ENCODE data around the gene PTCD2. TPM values are rescaled to one million over a fixed set of nuclear protein-coding genes. Genes with fewer than 3 reads are reported as not detected.

PTCD2 gene, protein sequence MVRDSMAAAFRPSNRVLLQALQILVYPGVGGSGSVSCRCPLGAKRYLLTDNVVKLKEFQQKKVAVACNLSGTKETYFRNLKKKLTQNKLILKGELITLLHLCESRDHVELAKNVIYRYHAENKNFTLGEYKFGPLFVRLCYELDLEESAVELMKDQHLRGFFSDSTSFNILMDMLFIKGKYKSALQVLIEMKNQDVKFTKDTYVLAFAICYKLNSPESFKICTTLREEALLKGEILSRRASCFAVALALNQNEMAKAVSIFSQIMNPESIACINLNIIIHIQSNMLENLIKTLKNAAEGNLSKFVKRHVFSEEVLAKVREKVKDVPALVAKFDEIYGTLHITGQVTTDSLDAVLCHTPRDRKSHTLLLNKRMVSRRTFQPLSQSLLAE
- 7.7 and 11.7 TPM in 2 replicates for total RNA-seq

DNA sequence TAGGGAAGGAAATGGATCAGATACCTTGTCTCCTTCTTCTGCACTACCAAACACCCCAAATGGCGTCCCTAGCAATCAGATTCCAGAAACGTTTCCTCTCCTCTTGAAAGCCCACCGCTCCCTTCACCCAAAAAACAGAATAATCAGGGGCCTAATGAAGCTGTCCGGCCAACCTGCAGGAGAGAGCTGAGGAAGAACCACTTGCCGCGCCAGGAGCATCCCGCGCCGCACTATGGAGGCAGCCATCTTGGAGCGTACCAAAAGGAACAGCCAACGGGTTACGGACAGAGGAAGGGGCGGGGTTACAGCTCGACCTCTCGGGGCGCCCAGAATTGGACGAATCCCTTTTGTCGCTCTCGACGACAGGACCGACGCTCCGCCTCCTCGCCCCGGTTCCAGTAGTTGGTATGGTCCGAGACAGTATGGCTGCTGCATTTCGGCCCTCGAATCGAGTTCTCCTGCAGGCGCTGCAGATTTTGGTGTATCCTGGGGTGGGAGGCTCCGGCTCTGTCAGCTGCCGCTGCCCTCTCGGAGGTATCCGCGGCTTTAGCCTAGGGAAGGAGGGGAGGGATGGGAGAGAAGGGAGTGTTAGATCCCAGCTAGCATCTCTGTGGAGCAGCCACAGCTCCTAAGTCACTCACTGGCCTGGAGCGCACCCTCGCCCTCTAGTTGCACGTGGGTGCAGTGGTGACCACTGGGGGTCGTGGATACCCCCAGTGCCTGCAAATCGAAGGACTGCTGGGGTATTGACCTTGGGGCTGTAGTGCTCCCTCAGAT, at the start of gene PTCD2, which contains the start of gene MRPS27:
TSS of gene PTCD2 (plus strand) at position 398 of the 777 bp plus-strand sequence. CDS start at position 408, 10 bp downstream.
TSS of gene MRPS27 (minus strand) at position 265 of the 777 bp plus-strand sequence. CDS start at position 246, 19 bp downstream.
- TF ChIP-seq, protein P1, sequence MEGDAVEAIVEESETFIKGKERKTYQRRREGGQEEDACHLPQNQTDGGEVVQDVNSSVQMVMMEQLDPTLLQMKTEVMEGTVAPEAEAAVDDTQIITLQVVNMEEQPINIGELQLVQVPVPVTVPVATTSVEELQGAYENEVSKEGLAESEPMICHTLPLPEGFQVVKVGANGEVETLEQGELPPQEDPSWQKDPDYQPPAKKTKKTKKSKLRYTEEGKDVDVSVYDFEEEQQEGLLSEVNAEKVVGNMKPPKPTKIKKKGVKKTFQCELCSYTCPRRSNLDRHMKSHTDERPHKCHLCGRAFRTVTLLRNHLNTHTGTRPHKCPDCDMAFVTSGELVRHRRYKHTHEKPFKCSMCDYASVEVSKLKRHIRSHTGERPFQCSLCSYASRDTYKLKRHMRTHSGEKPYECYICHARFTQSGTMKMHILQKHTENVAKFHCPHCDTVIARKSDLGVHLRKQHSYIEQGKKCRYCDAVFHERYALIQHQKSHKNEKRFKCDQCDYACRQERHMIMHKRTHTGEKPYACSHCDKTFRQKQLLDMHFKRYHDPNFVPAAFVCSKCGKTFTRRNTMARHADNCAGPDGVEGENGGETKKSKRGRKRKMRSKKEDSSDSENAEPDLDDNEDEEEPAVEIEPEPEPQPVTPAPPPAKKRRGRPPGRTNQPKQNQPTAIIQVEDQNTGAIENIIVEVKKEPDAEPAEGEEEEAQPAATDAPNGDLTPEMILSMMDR (IDR thresholded peaks at IDR 0.05; ENCODE audit: insufficient read depth, low read depth, low read length): peak; percentile 25
- H3K4me3 ChIP-seq (ENCODE audit: low read depth, low read length): peak within 1 kb of the TSS; percentile 99
- peak; percentile 99 for DNase-seq (ENCODE audit: low read depth)

DNA sequence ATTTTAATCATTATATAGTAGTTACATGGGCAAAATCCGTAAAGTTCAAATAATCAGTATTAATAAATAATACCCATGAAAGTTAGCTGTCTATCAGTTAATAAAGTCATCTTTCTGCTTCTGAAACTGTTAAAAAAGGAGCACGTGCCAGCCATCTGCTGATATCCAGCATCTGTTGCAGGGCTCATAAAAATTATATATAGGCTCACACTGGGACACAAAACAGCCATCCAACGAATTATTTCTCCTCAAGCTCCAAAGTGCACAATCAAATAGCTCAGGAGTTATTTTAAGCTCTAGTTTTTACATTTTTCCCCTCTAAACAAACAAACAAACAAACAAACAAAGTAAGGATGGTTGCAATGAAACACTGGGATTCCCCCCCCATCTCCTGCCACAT, 48.5 kb upstream of the PTCD2 start:
- peak; percentile 80 for DNase-seq (ENCODE audit: low read depth)
- TF ChIP-seq, protein P1 (IDR thresholded peaks at IDR 0.05; ENCODE audit: insufficient read depth, low read depth, low read length): no peak
- no peak overlapping the region for H3K4me3 ChIP-seq (ENCODE audit: low read depth, low read length)

DNA sequence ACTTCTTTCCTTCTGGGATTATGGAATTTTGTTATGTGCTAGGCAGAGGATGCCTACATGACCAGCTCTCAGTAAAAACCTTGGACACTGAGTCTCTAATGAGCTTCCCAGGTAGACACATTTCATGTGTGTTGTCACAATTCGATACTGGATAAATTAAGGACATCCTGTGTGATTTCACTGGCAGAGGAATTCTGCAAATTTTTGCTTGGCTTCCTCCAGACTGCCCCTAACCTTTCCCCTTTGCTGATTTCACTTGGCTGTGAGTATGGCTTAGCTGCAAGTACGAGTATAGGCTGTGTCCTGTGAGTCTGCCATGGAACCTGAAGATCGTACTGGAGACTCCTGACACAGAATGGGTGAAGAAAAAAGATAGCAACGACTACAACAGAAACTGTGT, 47.8 kb upstream of the PTCD2 start:
- TF ChIP-seq, protein P1 (IDR thresholded peaks at IDR 0.05; ENCODE audit: insufficient read depth, low read depth, low read length): no peak
- no peak overlapping the region for H3K4me3 ChIP-seq (ENCODE audit: low read depth, low read length)
- no peak for DNase-seq (ENCODE audit: low read depth)

DNA sequence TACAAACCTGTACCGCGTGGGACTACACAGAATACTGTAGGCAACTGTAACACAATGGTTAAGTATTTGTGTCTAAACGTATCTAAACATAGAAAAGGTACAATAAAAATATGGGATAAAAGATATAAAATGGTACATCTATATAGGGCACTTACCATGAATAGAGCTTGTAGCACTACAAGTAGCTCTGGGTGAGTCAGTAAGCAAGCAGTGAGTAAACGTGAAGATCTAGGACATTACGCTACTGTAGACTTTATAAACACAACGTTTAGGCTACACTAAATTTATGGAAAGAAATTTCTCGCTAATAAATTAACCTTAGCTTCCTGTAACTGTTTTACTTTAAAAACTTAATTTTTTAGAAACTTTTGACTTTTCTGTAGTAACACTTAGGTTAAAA, 46.6 kb upstream of the PTCD2 start:
- TF ChIP-seq, protein P1 (IDR thresholded peaks at IDR 0.05; ENCODE audit: insufficient read depth, low read depth, low read length): no peak
- no peak for DNase-seq (ENCODE audit: low read depth)
- H3K4me3 ChIP-seq (ENCODE audit: low read depth, low read length): no peak overlapping the region

DNA sequence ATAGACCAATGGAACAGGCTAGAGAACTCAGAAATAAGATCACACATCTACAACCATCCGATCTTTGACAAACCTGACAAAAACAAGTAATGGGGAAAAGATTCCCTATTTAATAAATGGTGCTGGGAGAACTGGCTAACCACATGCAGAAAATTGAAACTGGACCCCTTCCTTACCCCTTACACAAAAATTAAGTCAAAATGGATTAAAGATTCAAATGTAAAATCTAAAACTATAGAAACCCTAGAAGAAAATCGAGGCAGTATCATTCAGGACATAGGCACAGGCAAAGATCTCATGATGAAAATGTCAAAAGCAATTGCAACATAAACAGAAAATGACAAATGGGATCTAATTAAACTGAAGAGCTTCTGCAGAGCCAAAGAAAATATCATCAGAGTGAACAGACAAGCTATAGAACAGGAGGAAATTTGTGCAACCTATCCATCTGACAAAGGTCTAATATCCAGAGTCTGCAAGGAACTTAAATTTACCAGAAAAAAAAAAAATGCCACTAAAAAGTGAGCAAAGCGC, 43.9 kb upstream of the PTCD2 start:
- no peak overlapping the region for H3K4me3 ChIP-seq (ENCODE audit: low read depth, low read length)
- TF ChIP-seq, protein P1 (IDR thresholded peaks at IDR 0.05; ENCODE audit: insufficient read depth, low read depth, low read length): no peak
- DNase-seq (ENCODE audit: low read depth): peak; percentile 39

DNA sequence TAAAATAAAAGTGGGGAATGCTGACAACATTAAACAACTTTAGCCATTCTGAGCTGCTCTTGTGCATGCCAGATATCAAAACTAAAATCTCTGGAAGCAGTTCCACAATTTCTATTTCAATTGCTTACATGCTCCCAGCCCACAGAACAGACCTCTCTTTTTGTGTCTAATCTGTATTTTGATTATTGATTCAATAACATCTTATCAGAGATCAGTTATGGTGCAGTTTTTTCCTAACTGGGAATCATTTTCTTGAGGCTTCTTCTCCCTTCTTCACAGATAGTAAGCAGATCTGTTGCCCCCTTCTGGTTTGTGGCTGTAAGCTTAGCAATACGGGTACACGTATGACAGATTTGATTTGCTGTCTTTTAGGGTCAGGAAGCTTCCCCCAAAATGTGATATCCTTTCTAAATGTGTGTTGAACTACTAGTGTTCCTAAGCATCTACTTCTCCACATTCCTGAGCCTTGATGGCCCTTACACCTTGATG, 39.5 kb upstream of the PTCD2 start:
- H3K4me3 ChIP-seq (ENCODE audit: low read depth, low read length): no peak overlapping the region
- peak; percentile 79 for DNase-seq (ENCODE audit: low read depth)
- TF ChIP-seq, protein P1 (IDR thresholded peaks at IDR 0.05; ENCODE audit: insufficient read depth, low read depth, low read length): peak; percentile 76

Data from fibroblast of villous mesenchyme (primary cell).